HL-60 (cell line): ENCODE data around the gene AKAP7.
A peak's percentile ranks its signal among the peaks of the same experiment; 100 is the strongest.

Experiments
- DNase-seq, 2 experiments: peaks; one replicate each; pipeline ENCODE4 v3.0.0-alpha.2; 2010 to 2020; ENCODE audit warnings: low read depth in 1 of 2, low spot score in 1 of 2
- H3K27ac ChIP-seq: fragments of 250-450 bp; sonication (Bioruptor Pico); replicated peaks from 2 replicates; pipeline ENCODE4 v1.5.1; 2020; ENCODE audit warnings: mild to moderate bottlenecking, moderate library complexity
- H3K27me3 ChIP-seq: fragments of 250-450 bp; sonication (Bioruptor Pico); 2 replicates; pipeline ENCODE4 v1.5.1; 2021; ENCODE audit warnings: mild to moderate bottlenecking, moderate library complexity; ENCODE audit not compliant: insufficient read depth, poor library complexity, severe bottlenecking
- H3K4me3 ChIP-seq: replicated peaks from 2 replicates; pipeline ENCODE4 v1.5.1; 2011; ENCODE audit warnings: mild to moderate bottlenecking, control low read depth, low read length; ENCODE audit not compliant: insufficient read depth
- GABPA ChIP-seq: IDR thresholded peaks from 2 replicates; pipeline ENCODE4 v1.6.1; 2012; ENCODE audit warnings: low read depth
- POLR2AphosphoS5 ChIP-seq: IDR thresholded peaks from 2 replicates; pipeline ENCODE4 v1.6.1; 2012; ENCODE audit warnings: low read depth
- SPI1 ChIP-seq: IDR thresholded peaks from 2 replicates; pipeline ENCODE4 v1.6.1; 2012; ENCODE audit warnings: low read depth, mild to moderate bottlenecking, borderline replicate concordance
- TF ChIP-seq, protein P1 (sequence below): IDR thresholded peaks from one replicate; pipeline ENCODE4 v1.5.1; 2011; ENCODE audit warnings: low read length, control low read depth, inconsistent platforms; ENCODE audit not compliant: insufficient read depth
- TF ChIP-seq, protein P2 (sequence below): IDR thresholded peaks from 2 replicates; pipeline ENCODE4 v1.6.1; 2012; ENCODE audit warnings: low read depth; ENCODE audit not compliant: insufficient replicate concordance

The AKAP7 gene

GRCh38 chr6:131275273-131275672, 140.0 kb downstream of the AKAP7 start:
- no peak overlapping the region for H3K27ac ChIP-seq
- H3K4me3 ChIP-seq: no peak overlapping the region
- no peaks in the 10 kb centered on the region for H3K27me3 ChIP-seq
- TF ChIP-seq GABPA (no peak), SPI1 (no peak), POLR2AphosphoS5 (no peak)
- TF ChIP-seq, protein P1, sequence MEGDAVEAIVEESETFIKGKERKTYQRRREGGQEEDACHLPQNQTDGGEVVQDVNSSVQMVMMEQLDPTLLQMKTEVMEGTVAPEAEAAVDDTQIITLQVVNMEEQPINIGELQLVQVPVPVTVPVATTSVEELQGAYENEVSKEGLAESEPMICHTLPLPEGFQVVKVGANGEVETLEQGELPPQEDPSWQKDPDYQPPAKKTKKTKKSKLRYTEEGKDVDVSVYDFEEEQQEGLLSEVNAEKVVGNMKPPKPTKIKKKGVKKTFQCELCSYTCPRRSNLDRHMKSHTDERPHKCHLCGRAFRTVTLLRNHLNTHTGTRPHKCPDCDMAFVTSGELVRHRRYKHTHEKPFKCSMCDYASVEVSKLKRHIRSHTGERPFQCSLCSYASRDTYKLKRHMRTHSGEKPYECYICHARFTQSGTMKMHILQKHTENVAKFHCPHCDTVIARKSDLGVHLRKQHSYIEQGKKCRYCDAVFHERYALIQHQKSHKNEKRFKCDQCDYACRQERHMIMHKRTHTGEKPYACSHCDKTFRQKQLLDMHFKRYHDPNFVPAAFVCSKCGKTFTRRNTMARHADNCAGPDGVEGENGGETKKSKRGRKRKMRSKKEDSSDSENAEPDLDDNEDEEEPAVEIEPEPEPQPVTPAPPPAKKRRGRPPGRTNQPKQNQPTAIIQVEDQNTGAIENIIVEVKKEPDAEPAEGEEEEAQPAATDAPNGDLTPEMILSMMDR: no peak
- TF ChIP-seq, protein P2, sequence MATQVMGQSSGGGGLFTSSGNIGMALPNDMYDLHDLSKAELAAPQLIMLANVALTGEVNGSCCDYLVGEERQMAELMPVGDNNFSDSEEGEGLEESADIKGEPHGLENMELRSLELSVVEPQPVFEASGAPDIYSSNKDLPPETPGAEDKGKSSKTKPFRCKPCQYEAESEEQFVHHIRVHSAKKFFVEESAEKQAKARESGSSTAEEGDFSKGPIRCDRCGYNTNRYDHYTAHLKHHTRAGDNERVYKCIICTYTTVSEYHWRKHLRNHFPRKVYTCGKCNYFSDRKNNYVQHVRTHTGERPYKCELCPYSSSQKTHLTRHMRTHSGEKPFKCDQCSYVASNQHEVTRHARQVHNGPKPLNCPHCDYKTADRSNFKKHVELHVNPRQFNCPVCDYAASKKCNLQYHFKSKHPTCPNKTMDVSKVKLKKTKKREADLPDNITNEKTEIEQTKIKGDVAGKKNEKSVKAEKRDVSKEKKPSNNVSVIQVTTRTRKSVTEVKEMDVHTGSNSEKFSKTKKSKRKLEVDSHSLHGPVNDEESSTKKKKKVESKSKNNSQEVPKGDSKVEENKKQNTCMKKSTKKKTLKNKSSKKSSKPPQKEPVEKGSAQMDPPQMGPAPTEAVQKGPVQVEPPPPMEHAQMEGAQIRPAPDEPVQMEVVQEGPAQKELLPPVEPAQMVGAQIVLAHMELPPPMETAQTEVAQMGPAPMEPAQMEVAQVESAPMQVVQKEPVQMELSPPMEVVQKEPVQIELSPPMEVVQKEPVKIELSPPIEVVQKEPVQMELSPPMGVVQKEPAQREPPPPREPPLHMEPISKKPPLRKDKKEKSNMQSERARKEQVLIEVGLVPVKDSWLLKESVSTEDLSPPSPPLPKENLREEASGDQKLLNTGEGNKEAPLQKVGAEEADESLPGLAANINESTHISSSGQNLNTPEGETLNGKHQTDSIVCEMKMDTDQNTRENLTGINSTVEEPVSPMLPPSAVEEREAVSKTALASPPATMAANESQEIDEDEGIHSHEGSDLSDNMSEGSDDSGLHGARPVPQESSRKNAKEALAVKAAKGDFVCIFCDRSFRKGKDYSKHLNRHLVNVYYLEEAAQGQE: no peak
- DNase-seq: no peak

GRCh38 chr6:131277591-131277990, 142.3 kb downstream of the AKAP7 start:
- H3K27ac ChIP-seq: no peak overlapping the region
- TF ChIP-seq, protein P1: no peak
- TF ChIP-seq, protein P2: no peak
- no peak for TF ChIP-seq SPI1
- no peak for TF ChIP-seq GABPA
- no peak for TF ChIP-seq POLR2AphosphoS5
- no peak for DNase-seq
- no peaks in the 10 kb centered on the region for H3K27me3 ChIP-seq
- H3K4me3 ChIP-seq: no peak overlapping the region

DNA sequence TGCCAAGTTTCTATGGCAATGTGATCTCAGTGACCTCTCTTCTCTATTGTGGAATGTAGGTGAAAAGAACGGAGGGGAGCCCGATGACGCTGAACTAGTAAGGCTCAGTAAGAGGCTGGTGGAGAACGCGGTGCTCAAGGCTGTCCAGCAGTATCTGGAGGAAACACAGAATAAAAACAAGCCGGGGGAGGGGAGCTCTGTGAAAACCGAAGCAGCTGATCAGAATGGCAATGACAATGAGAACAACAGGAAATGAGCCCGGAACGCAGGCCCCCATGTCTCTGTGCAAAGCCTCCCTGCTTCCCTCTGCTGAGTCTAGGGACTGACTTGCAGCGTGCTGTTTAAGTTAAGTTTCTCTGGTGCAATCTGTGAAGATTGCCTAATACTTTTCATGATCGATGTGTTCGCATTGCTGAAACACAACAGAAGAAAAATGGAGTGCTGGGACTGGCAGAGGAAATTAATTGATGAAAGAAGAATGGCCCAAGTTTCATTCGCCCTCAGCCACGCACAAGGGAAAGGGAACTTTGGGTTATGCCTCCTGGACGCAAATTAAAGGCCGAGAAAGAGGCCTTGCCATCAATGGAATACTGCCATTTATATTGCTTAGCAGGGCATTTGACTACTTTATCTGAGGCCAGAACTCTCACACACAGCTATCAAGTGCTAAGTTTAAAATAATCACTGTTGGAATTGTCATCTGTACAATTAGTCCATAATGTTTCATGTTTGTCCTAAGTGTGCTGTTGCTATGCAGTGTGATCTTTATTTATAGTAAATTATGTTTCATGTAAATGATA, 146.4 kb downstream of the AKAP7 start:
- Histone ChIP-seq H3K27ac (no peak overlapping the region), H3K4me3 (peak overlapping the region; percentile 10; the same call in 1 of the 2 replicates), H3K27me3 (no peaks in the 10 kb centered on the region)
- DNase-seq: peak; percentile 26 to 29
- TF ChIP-seq GABPA: no peak
- TF ChIP-seq, protein P1: no peak
- TF ChIP-seq SPI1: no peak
- TF ChIP-seq, protein P2: no peak
- TF ChIP-seq POLR2AphosphoS5: no peak
